Vagina (tissue), 2 donors: Measurements from ENCODE around the gene CD83.

ENCODE experiments used
- CTCF ChIP-seq, 3 experiments: fragments of 450-650 bp in 2 of 3; fragments of 200-600 bp in 1 of 3; sonication (generic) in 1 of 3; IDR thresholded peaks; one replicate each; pipeline ENCODE4 v1.5.1; 2017 to 2019; ENCODE audit warnings: antibody characterized with exemption in 3 of 3, mild to moderate bottlenecking in 2 of 3, moderate library complexity in 2 of 3
- POLR2A ChIP-seq, 2 donors: fragments of 450-650 bp; IDR thresholded peaks; one replicate each; pipeline ENCODE4 v1.6.1; 2017; ENCODE audit warnings: antibody characterized with exemption in 2 of 2, mild to moderate bottlenecking in 2 of 2, moderate library complexity in 2 of 2
- POLR2AphosphoS5 ChIP-seq, 2 donors: sonication (generic); formaldehyde crosslinking; IDR thresholded peaks; one replicate each; pipeline ENCODE4 v1.9.0; 2017; ENCODE audit warnings: antibody characterized with exemption in 2 of 2, mild to moderate bottlenecking in 2 of 2, low read depth in 1 of 2; ENCODE audit not compliant: insufficient read depth in 1 of 2

GRCh38 chr6:14118091-14118439 lies 493 bp downstream of the CD83 start:
- no peak for TF ChIP-seq CTCF (IDR thresholded peaks at IDR 0.05)
- no peak for TF ChIP-seq POLR2AphosphoS5 (IDR thresholded peaks at IDR 0.05; ENCODE audit: insufficient read depth in 1 of 2, low read depth in 1 of 2)
- TF ChIP-seq POLR2A (IDR thresholded peaks at IDR 0.05), result no peak
